SH-SY5Y (cell line): ENCODE data around the gene RUBCN.

Experiments used
- GATA2 ChIP-seq: IDR thresholded peaks from 2 replicates; pipeline ENCODE4 v1.6.1; 2011; ENCODE audit warnings: mild to moderate bottlenecking, low read depth, low read length
- GATA3 ChIP-seq: IDR thresholded peaks from 2 replicates; pipeline ENCODE4 v1.6.1; 2011; ENCODE audit warnings: low read depth, mild to moderate bottlenecking, low read length, moderate library complexity

DNA sequence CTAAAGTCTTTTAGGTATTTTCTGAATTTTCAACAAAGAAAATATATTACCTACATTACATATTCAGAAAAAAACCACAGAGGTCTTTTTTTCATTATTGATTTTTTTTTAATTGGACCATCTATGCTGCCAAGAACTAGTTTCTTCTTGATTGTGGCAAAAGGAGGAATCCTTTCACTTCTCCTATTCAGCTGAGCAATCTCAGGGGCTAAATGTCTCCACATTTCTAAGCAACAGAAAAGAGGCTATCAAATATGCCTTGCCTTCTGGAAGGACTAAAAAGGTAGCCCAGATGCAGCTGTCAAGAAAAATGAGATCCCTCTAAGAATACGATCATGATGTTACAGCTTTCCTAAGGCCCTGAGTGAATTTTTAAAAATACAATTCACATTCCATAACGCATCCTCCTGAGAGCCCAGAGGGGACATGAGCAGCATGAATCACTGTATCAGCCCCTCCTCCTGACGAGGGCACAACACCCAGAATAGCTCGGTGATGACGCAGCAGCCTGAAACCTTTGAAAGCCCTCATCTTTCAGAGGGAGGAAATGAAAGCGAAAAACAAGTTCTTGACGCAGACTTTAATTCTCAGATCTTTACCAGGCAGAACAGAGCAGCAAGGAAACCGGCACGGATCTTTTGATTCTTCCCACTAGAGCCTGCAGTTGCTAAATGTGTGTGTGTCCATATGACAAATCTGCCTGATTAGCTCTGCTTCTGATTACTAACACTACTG lies 24.6 kb downstream of the RUBCN start:
- TF ChIP-seq GATA2: no peak
- TF ChIP-seq GATA3: no peak
